GM19240 (cell line): Measurements from ENCODE around the gene CACNA2D1.

ENCODE experiments used
- DNase-seq: peaks from one replicate; pipeline ENCODE4 v3.0.0; 2011; ENCODE audit warnings: low spot score; ENCODE audit not compliant: insufficient read length

The CACNA2D1 gene

GRCh38 chr7:82230811-82231581, 212.6 kb downstream of the CACNA2D1 start:
- no peak for DNase-seq

GRCh38 chr7:82229164-82229563, 214.4 kb downstream of the CACNA2D1 start:
- DNase-seq, result no peak

DNA sequence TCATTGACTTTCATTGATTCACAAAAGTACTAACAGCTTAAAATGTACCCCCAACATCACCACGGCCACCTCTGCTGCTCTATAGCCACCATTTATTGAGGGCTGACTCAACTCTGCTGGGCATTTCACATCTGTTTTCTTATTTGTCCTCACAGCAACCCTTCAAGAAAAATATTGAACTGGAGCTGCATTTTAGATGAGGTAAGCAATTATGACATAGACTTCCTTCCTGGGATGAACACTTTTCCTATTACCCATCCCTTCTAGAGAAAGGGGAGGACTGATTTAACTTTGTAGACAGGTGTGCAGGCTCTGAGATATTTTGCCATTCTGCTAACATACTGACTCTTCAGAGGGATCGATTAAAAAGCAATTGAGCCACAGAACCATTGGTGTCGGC, 217.4 kb downstream of the CACNA2D1 start:
- no peak for DNase-seq

GRCh38 chr7:82224529-82224928, 219.0 kb downstream of the CACNA2D1 start:
- no peak for DNase-seq

DNA sequence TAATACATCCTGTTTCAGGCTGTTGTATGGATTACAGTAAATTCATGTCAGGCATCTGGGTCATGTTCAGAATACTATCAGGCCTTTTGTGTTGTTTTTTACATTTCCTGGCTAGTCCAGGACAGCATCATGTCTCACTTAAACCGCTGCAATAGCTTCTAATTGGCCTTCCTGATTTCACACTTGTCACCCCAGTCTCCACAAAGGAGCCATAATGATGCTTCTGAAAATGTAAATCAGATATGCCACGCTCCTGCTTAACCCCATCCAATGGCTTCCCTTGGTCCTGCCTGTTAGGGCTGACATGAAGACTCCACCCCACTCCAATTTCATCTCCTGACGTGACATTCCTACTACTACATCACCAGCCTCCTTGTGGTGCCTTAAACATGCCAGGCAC, 220.0 kb downstream of the CACNA2D1 start:
- no peak for DNase-seq

DNA sequence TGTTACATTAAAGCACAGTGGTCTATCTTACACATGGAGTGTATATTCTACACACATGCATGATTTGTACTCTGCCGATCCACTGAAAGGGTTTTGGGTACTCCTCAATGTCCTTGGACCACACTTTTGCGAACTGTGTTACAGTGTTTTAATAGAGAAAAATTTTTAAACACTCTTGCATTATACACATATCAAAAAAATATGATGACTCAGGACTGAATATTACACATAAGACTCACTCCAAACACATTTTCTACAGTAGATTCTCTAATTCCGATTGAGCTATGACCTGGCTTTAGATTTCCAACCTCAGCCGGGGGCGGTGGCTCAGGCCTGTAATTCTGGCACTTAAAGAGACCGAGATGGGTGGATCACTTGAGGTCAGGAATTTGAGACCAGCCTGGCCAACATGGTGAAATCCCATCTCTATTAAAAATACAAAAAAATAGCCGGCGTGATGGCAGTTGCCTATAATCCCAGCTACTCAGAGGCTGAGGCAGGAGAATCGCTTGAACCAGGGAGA, 222.4 kb downstream of the CACNA2D1 start:
- no peak for DNase-seq

DNA sequence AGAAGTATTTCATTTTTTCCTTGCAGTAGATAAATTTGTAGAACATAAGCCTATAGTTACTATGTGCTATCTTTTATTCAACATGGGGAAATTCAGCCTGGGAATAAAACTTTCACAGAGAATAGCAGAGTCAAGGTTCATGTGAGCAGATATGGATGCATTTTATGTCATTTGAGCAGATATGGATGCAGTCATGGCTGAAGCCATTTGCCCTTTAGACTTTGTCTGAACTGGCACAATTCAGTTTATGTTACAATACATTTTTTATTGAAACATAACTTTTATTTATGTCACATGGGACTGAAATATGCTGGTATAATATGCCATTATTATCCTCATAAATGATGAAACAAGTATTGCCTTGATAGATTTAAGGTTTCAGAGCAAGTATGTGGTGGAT, 231.1 kb downstream of the CACNA2D1 start:
- no peak for DNase-seq

- DNase-seq, result no peak
Measured at GRCh38 chr7:82211333-82211732, 232.2 kb downstream of the CACNA2D1 start.

DNA sequence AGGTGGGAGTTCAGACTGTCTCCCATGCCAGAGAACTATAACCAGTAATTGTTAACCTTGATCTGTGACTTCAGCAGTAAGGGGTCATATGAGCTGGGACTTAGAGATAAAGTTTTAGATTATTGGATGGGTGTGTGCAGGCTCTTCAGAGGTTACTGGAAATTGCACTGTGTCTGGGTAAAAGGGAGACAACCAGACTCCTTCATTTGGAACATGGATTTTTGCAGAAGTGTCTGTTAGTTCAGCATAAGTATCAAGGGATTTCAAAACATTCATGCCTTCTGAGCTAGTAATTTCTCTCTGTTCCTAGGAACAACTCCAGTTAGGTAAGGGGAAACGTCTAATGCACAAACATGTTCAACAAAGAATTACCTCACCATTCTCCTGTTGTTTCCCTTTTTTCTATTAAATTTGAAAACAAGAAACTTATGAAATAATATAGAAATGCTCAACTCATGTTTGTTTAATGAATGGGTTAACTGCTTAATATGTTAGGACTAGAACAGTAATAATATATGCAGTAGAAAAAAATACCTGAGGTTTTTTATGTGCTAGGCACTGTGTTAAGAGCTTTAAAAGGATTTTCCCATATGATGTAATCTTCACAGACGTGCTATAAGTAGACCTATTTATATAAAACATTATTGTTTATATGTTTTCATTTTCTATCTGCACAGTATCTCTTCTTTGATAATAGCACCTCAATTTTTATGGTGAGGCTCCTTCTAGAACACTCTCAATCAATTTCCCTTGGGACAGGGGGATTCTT, 233.0 kb downstream of the CACNA2D1 start:
- DNase-seq, result no peak

DNA sequence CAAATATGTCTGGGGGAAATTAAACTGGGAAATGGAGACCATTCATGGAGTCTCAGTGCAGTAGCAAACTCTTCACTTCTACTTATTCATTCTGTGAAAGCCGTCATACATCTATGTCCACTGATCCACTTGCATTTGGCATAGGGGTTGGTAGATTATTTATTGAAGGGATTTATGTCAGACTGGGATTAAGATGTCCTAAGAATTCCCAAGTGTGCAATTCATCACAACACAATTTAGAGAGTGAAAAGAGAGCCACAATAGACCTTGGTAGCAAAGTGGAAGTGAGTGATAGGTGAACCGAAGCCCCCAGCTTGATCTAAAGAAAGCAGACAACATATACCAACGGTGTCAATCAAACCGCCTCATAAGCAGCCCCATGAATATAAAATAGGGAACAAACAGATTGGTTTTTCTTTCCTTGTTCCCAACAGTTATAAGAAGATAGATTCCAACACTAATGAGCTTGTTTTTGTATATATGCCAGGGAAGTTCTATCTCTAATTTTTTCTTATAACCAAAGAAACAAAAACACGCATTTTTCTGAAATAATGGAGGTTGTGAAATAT, 234.3 kb downstream of the CACNA2D1 start:
- no peak for DNase-seq

DNA sequence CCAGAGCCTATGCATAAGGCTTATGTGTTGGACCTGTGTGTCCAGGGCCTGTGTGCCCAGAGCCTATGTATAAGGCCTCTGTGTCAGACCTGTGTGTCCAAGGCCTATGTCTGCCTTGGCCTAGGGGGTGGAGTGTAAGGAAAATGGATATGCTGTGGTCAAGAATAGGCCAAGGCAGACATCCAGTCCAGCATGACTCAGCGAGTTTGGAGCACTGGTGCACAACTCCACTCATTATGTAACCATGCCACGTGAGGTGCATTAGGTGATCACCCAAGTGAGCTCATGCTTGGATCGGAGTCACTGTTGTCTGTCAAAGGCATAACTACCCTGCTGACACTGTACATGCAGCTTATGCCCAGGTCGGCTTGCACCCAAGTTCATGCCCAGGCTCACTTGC, 238.9 kb downstream of the CACNA2D1 start:
- no peak for DNase-seq

DNA sequence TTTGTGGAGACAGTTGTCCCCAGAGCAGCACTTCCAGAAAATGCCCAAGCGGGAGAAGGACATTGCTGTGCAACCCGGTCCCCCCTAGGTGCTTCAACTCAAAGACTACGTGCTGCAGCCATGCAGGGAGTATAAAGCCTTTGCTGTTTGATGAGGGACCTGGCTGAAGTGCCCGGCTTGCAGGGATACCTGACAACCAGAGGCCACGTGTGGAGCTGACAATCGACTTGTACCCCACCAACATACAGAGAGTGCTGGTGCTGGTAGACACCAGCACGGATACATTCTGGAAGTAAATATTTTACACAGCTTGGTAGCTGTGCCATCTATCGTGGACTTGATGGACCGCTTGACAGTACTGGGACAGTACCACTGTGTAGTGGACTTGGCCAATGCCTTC, 240.6 kb downstream of the CACNA2D1 start:
- DNase-seq, result no peak

GRCh38 chr7:82202107-82202506, 241.5 kb downstream of the CACNA2D1 start:
- DNase-seq, result no peak

- DNase-seq, result no peak
Measured at GRCh38 chr7:82200601-82201000, 243.0 kb downstream of the CACNA2D1 start.

GRCh38 chr7:82194016-82194643, 249.4 kb downstream of the CACNA2D1 start:
- DNase-seq, result no peak

DNA sequence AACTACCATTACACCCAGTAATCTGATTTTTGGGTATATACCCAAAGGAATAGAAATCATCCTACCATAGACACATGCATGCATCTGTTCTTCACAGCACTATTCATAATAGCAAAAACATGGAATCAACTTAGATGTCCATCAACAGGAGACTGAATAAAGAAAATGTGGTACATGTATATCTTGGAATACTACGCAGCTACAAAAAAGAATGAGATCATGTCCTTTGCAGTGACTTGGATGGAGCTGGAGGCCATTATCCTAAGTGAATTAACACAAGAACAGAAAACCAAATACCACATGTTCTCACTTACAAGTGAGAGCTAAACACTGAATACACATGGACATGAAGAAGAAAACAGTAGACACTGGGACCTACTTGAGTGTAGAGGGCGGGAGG, 254.9 kb downstream of the CACNA2D1 start:
- no peak for DNase-seq

GRCh38 chr7:82185443-82185842, 258.1 kb downstream of the CACNA2D1 start:
- no peak for DNase-seq

DNA sequence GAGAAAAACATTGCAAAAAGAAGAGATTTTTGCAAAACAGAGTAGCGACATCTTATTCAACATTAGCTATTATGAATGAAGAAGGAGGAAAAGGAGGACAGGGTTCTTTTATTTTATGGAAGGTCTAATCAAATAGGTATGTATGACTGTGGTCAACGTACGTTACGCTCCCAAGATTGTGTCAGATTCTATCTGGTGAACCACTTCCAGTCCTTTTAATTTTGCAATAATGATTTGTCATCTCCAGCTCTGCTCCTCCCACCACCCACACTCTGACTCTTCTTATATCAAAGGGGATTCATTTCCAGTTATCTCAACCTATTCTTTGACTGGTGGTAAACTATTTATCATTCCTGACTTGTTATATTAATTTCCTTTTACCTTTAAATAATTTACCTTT, 259.9 kb downstream of the CACNA2D1 start:
- no peak for DNase-seq

GRCh38 chr7:82179311-82179710, 264.3 kb downstream of the CACNA2D1 start:
- no peak for DNase-seq

GRCh38 chr7:82175319-82175718, 268.3 kb downstream of the CACNA2D1 start:
- DNase-seq, result no peak

DNA sequence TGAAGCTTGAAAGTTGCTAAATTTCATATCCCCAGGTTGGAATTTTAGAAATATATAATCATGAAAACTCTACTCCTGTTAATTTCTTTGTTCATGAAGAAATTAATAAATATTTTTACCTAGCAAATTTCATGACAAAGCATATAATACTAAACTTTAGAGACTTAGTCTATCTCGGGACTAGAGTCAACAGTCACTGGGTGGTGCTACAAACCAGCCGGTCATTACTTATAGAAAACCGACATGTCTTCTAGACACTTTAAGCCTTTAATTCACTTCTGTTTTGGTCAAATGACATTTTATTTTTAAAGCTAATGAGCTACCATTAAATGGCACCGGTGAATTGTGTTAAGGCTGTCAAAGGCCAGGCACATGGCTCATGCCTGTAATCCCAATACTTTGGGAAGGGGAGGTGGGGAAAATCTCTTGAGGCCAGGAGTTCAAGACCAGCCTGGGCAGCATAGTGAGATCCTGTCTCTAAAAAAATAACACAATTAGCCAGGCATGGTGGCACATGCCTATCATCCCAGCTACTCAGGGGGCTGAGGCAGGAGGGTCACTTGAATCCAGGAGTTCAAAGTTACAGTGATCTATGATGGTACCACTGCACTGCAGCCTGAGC, 270.1 kb downstream of the CACNA2D1 start:
- DNase-seq, result no peak
